Left lung (tissue), 10 donors: ENCODE data around the gene ANGPTL4. TPM values are rescaled to one million over a fixed set of nuclear protein-coding genes. Genes with fewer than 3 reads are reported as not detected.
"Not testable (repeated sequence)": the region's sequence is repeated elsewhere in the genome, so short reads cannot be mapped to it uniquely, and the experiment has no call there.

Source experiments
- ATAC-seq: fragments of 200-7000 bp; cut with Tn5 transposase; one replicate; pipeline ENCODE4 v1.9.1; 2020; ENCODE audit warnings: moderate library complexity
- DNase-seq, 4 donors: peaks; one replicate each; pipeline ENCODE4 v3.0.0-alpha.2; 2013 to 2020
- H3K27ac ChIP-seq, 2 donors: fragments of 200-600 bp; sonication (generic) in 1 of 2; one replicate each; pipeline versions ENCODE4 v1.5.0 to v1.8.0; 2020 to 2021
- H3K27me3 ChIP-seq, 2 donors: fragments of 200-600 bp; sonication (generic) in 1 of 2; one replicate each; pipeline versions ENCODE4 v1.5.0 to v1.8.0; 2020 to 2021
- H3K36me3 ChIP-seq, 2 donors: fragments of 200-600 bp; sonication (generic) in 1 of 2; one replicate each; pipeline versions ENCODE4 v1.5.0 to v1.8.0; 2020 to 2021
- H3K4me1 ChIP-seq, 2 donors: fragments of 200-600 bp; one replicate each; pipeline ENCODE4 v1.8.0; 2021
- H3K4me3 ChIP-seq, 2 donors: fragments of 200-600 bp; sonication (generic) in 1 of 2; one replicate each; pipeline versions ENCODE4 v1.5.0 to v1.8.0; 2020 to 2021; ENCODE audit warnings: mild to moderate bottlenecking in 1 of 2
- H3K9me3 ChIP-seq, 2 donors: fragments of 200-600 bp; sonication (generic) in 1 of 2; one replicate each; pipeline versions ENCODE4 v1.5.0 to v1.8.0; 2020 to 2021
- CTCF ChIP-seq, 2 donors: fragments of 200-600 bp; sonication (generic) in 1 of 2; IDR thresholded peaks; one replicate each; pipeline versions ENCODE4 v1.5.0 to v1.8.0; 2021; ENCODE audit warnings: antibody characterized with exemption in 2 of 2
- intact Hi-C, 2 donors: fragments of 100-400 bp; cut with DNase I; formaldehyde crosslinking; loops; one replicate each; pipeline versions ENCODE4 v1.11.2 to v1.14.2; 2022
- polyA plus RNA-seq, 6 donors: library from polyadenylated mRNA; unstranded; fragments of 120-200 nt; gene quantifications; one replicate each; pipeline ENCODE4 v1.2.1, GENCODE V29; 2013; ENCODE audit not compliant: insufficient read length in 6 of 6
- total RNA-seq, 2 donors: library from RNA; stranded (reverse); fragmentation: NEBNext Ultra II Directional; extraction: Animal tissue kit (Norgen Biotek cat#: 25700); gene quantifications; one replicate each; pipeline ENCODE4 v1.2.1, GENCODE V29; 2021
- donor health status: DM: no; HTN: yes; CAD: no.
- donor health status: DM: no; HTN: no; CAD: no.

ANGPTL4 gene
- total and polyA plus RNA-seq, 8 donors = 2.5 to 24.8 (median 4.3) TPM

DNA sequence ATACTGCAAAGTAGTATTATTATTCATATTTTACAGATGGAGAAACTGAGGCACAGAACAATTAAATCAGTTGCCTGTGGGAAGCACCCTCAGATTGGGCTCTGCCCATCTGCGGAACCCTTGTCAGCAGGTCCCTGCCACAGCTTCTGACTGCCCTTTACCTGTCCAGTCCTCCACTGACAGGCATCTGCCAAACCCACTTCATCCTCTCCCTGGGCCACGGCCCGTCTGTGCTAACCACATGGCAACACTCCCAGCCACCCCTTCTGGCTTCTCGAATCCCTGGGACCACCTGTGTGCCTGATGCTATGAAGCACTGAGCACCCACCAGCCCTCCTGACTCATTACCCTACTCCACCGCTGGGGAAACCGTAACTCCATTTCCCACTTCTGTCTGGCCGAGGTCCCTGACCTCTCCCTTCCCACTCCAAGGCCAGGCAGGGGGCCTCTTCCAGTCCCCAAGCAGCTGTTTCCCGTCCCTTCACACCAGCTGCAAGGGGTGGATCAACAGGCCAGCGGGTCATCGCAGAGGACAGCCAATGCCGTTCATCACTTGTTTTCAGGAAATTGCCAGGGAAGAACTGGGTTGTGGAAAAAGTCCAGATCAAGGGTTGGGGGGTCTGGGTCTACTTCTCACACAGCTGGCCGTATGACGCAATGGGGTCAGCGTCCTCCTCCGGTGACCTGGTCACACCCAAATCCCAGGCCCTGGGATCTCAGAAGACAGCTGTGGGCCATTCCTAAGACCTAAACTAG, 23.4 kb upstream of the ANGPTL4 start:
- no peak overlapping the region for H3K4me3 ChIP-seq
- H3K27ac ChIP-seq = peak overlapping the region in 1 of 2 donors; percentile 94

DNA sequence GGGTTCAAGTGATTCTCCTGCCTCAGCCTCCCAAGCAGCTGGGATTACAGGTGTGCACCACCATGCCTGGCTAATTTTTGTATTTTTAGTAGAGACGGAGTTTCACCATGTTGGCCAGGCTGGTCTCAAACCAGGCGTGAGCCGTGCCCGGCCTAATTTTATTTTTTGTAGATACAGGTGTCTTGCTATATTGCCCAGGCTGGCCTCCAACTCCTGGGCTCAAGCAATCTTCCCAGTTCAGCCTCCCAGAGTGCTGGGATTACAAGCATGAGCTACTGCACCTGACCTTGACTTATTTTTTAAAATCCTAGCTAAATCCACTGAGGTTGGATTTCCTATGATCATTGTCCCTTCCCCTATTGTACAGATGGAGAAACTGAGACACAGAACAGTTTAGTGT, 22.5 kb upstream of the ANGPTL4 start:
- H3K4me3 ChIP-seq = peak overlapping the region in 1 of 2 donors; percentile 57
- DNase-seq, intact Hi-C loops, ATAC-seq, H3K9me3 ChIP-seq, H3K36me3 ChIP-seq: not testable (repeated sequence)
- H3K27me3 ChIP-seq = peaks cover 0 to 75% of the 10 kb centered on the region in 2 donors
- H3K4me1 ChIP-seq = peaks cover 0 to 37% of the 10 kb centered on the region in 2 donors
- peak overlapping the region in 1 of 2 donors; percentile 94 for H3K27ac ChIP-seq

More for the DNA sequence above, 23.4 kb upstream of the ANGPTL4 start:
- H3K4me1 ChIP-seq = peaks cover 0 to 42% of the 10 kb centered on the region in 2 donors
- intact Hi-C loops = no loop called here
- peak in 2 of 4 donors; percentile 71 to 85 for DNase-seq
- ATAC-seq = no peak
- H3K9me3 ChIP-seq = no peaks in the 10 kb centered on the region
- TF ChIP-seq CTCF (IDR thresholded peaks at IDR 0.05) = peak in 1 of 2 donors; percentile 35
- peaks cover 6 to 84% of the 10 kb centered on the region in 2 donors for H3K27me3 ChIP-seq
- no peaks in the 10 kb centered on the region for H3K36me3 ChIP-seq

DNA sequence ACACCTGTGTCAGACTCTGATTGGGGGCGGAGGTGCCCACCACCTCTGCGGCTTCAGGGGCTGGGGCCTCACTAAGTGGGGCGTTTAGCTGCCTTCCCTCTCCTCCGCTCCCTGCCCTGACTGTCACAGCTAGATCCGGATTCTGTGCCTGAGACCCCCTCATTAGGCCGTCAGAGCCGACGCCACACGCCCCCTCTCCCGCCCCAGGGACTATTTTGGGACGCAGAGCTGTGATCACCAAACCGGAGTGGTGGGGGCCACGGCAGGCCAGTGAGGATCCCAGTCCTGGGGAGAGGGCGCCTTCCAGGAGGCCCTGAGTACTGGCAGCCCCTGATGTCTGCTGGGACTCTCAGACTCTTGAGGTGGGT, 21.7 kb upstream of the ANGPTL4 start:
- H3K27ac ChIP-seq = peak overlapping the region; percentile 81 to 94
- intact Hi-C loops = no loop called here
- peaks cover 0 to 67% of the 10 kb centered on the region in 2 donors for H3K27me3 ChIP-seq

DNA sequence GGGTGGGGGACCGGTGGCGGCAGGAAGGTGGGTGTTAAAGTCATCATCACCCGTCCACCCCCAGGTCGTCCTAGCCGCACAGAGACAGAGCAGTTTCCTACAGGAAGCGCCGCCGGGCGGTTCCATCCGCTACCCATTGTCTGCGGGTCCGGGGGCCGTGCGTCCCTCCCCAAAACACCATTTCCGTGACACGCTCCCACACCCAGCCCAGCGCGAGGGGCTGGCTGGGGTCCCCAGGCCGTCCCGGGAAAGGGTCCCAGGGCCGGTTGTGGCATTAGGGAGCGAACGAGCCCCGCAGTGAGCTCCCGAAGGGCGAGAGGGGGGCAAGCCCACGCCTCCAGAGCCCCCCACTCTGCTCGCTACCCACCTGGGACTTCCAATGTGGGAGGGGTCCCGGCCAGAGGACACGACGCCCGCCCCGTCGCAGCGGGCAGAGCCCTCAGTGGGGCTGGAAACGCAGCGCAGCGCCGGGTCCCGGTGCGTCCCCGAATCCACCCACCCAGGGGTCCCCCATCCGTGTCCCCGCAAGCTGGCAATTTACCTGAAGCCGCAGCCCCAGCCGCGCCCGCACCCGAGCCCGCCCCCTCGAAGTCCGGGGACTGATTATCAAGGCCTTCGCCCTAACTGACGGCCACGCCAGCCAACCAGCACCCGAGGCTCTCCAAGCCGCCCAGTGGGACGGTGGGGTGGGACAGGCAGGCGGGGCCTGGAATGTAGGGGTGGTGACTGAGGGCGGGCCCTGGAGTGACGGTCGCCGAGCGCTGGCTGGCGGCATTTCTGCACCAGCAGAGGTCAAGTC, 21.1 kb upstream of the ANGPTL4 start, which contains the start of gene KANK3:
Gene KANK3, minus strand, starts transcription at position 579 of the 799 bp plus-strand sequence. CDS start 5,434 bp downstream, outside the sequence.
- Histone ChIP-seq H3K27ac (peak within 1 kb of the TSS; percentile 81 to 94), H3K9me3 (no peaks in the 10 kb centered on the region), H3K27me3 (peaks cover 0 to 61% of the 10 kb centered on the region in 2 donors), H3K36me3 (no peaks in the 10 kb centered on the region), H3K4me1 (peaks cover 0 to 30% of the 10 kb centered on the region in 2 donors), H3K4me3 (peak within 1 kb of the TSS; percentile 57 to 59)
- ATAC-seq (peak; percentile 100), DNase-seq (peak; percentile 72 to 97 (median 95))
- intact Hi-C loops = no loop called here
- peak in 1 of 2 donors; percentile 19 for TF ChIP-seq CTCF (IDR thresholded peaks at IDR 0.05)

More for the DNA sequence above, 21.7 kb upstream of the ANGPTL4 start:
- no peak for TF ChIP-seq CTCF (IDR thresholded peaks at IDR 0.05)
- Histone ChIP-seq H3K36me3 (no peaks in the 10 kb centered on the region), H3K9me3 (no peaks in the 10 kb centered on the region), H3K4me3 (peak overlapping the region; percentile 5 to 57), H3K4me1 (peaks cover 0 to 36% of the 10 kb centered on the region in 2 donors)
- DNase-seq (no peak), ATAC-seq (no peak)

DNA sequence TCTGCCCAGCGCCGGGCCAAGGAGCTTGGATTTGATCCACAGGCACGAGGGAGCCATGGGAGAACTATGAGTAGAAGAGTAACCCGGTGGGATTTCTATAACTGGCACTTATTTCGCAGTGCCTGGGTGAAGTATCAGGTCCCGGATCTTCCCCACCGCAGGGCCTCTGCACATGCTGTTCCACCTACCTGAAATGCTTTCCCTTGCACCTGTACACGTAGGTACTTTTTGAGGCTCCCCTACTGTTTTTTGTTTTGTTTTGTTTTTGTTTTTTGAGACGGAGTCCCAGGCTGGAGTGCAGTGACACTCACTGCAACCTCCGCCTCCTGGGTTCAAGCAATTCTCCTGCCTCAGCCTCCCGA, 20.5 kb upstream of the ANGPTL4 start:
- Histone ChIP-seq H3K9me3 (no peaks in the 10 kb centered on the region), H3K4me3 (peak overlapping the region in 1 of 2 donors; percentile 57), H3K4me1 (peaks cover 0 to 28% of the 10 kb centered on the region in 2 donors), H3K36me3 (no peaks in the 10 kb centered on the region), H3K27me3 (peaks cover 0 to 55% of the 10 kb centered on the region in 2 donors), H3K27ac (peak overlapping the region in 1 of 2 donors; percentile 94)
- no peak for DNase-seq
- TF ChIP-seq CTCF (IDR thresholded peaks at IDR 0.05) = peak in 1 of 2 donors; percentile 1
- ATAC-seq = no peak
- intact Hi-C loops = no loop called here

GRCh38 chr19:8349629-8350372, 14.2 kb upstream of the ANGPTL4 start:
- not testable (repeated sequence) for DNase-seq, H3K27ac ChIP-seq, H3K4me3 ChIP-seq, H3K36me3 ChIP-seq, H3K9me3 ChIP-seq, ATAC-seq
- intact Hi-C loops = loop anchor here in 1 of 2 donors (5.0 kb wide), 1 partner anchor 52 kb away; no protein-coding TSS in a partner anchor
- Histone ChIP-seq H3K27me3 (peaks cover 0 to 17% of the 10 kb centered on the region in 2 donors), H3K4me1 (peaks cover 0 to 32% of the 10 kb centered on the region in 2 donors)
